K562 (cell line): ENCODE results near the gene LONRF2. TPM values are rescaled to one million over a fixed set of nuclear protein-coding genes. Genes with fewer than 3 reads are reported as not detected.

Source experiments
- CBFA2T3 ChIP-seq: fragments of 450-650 bp; IDR thresholded peaks from 2 replicates; pipeline ENCODE4 v1.6.1; 2017
- HCFC1 ChIP-seq: IDR thresholded peaks from 2 replicates; pipeline ENCODE4 v1.6.1; 2012; ENCODE audit warnings: low read depth, low read length, improper control_type of control experiment
- HNRNPK ChIP-seq: fragments of 200-400 bp; formaldehyde crosslinking; IDR thresholded peaks from one replicate; pipeline ENCODE4 v1.6.1; 2018; ENCODE audit warnings: mild to moderate bottlenecking, low read depth, low read length; ENCODE audit not compliant: poor library complexity, severe bottlenecking
- MTA3 ChIP-seq: fragments of 450-650 bp; formaldehyde crosslinking; IDR thresholded peaks from 2 replicates; pipeline ENCODE4 v1.6.1; 2017; ENCODE audit warnings: mild to moderate bottlenecking, borderline replicate concordance
- MYNN ChIP-seq, 2 experiments: sonication (generic); formaldehyde crosslinking in 1 of 2; IDR thresholded peaks; 2 replicates each; pipeline versions ENCODE4 v1.5.0 to v1.6.1; 2016 to 2020; ENCODE audit warnings: antibody characterized with exemption in 1 of 2, missing genetic modification reagents in 1 of 2
- POLR2A ChIP-seq: fragments of 450-650 bp; conservative IDR thresholded peaks from 2 replicates; pipeline ENCODE4 v1.6.1; 2016
- POLR2B ChIP-seq: fragments of 450-650 bp; IDR thresholded peaks from 2 replicates; pipeline ENCODE4 v1.6.1; 2018; ENCODE audit warnings: low read depth; ENCODE audit not compliant: partially characterized antibody
- RB1 ChIP-seq: fragments of 450-650 bp; IDR thresholded peaks from 2 replicates; pipeline ENCODE4 v1.6.1; 2017; ENCODE audit warnings: low read depth, mild to moderate bottlenecking
- RBM22 ChIP-seq: fragments of 200-400 bp; formaldehyde crosslinking; IDR thresholded peaks from 2 replicates; pipeline ENCODE4 v1.6.1; 2018; ENCODE audit warnings: low read length, low read depth; ENCODE audit not compliant: poor library complexity, severe bottlenecking
- SMARCA4 ChIP-seq: fragments of 450-650 bp; IDR thresholded peaks from 2 replicates; pipeline ENCODE4 v1.6.1; 2016
- TCF3 ChIP-seq: sonication (generic); formaldehyde crosslinking; IDR thresholded peaks from 2 replicates; pipeline ENCODE4 v1.4.0; 2020; ENCODE audit warnings: mild to moderate bottlenecking, missing genetic modification reagents
- polyA plus RNA-seq, 8 experiments: library from polyadenylated mRNA; depleted of rRNA in 4 of 8; stranded (reverse) in 5 of 8; unstranded in 3 of 8; fragments of >200 nt; fragmentation: Nextera tagmentation in 2 of 8; fragmentation: Illumina TruSeq in 1 of 8; extraction: Ambion mirVana in 2 of 8; extraction: Trizol in 1 of 8; gene quantifications; 2 replicates each; pipeline versions ENCODE4 v1.2.1 to v1.2.3, GENCODE V29; 2011 to 2014; ENCODE audit warnings: inconsistent platforms in 1 of 8, missing spikeins in 1 of 8
- total RNA-seq, 7 experiments: library from RNA; depleted of rRNA in 6 of 7; stranded (reverse); fragments of >200 nt in 6 of 7; fragmentation: Illumina TruSeq in 2 of 7; extraction: Trizol in 2 of 7; gene quantifications; 2 replicates each; pipeline versions ENCODE4 v1.2.1 to v1.2.3, GENCODE V29; 2011 to 2021; ENCODE audit warnings: low replicate concordance in 1 of 7
- TF ChIP-seq, protein P1 (sequence below): fragments of 450-650 bp; IDR thresholded peaks from 2 replicates; pipeline ENCODE4 v1.6.1; 2017; ENCODE audit warnings: antibody characterized with exemption, mild to moderate bottlenecking
- TF ChIP-seq, protein P2 (sequence below), 2 experiments: fragments of 450-650 bp; IDR thresholded peaks; 2 replicates each; pipeline ENCODE4 v1.6.1; 2016; ENCODE audit warnings: mild to moderate bottlenecking in 2 of 2, borderline replicate concordance in 1 of 2, low read depth in 1 of 2, moderate library complexity in 1 of 2

Gene LONRF2
- total and polyA plus RNA-seq, 9 of the 15 experiments (the other 6 are each of a cell fraction or from before 2014, with no cell fraction given): 0.35 to 5.0 (median 2.7) TPM

DNA sequence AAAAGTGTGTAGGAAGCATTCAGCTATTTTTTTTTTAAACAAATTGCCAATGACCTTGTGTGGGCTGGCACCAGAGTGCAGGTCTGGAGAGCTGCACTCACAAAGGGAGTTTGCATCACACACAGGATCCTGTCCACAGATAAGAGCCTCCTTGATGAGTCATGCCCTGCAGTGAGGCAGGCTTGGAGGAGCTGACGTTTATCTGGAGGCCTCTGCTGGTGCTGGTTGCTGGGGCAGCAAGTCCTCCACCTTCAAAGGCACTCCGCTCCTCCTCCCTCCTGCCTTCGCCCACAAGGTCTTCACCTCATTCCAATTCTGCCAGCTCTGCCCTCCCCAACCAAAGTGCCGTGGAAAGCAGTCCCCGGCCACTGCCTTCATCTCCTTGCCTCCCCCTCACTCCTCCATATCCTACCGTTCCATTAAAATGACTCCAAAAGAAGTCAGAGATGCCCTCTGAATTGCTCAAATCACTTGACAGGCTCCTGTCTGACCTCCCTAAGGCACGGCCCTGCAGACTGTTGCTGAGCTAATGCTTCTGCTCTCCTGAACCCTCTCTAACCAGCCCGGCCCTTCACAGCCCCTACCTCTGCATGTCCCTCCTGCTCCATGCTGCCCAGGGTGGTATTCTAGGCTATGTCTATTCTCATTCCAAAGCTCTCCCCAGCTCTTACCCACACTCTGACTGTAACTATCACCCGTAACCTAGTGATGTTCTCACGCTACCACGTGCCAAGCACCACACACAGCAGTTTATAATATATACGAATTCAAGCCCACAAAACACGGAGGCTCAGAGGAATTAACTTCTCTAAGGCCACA, 30.9 kb downstream of the LONRF2 start (continued):
- TF ChIP-seq MTA3 (peak; percentile 87; the same call in 1 of the 2 replicates), MYNN (IDR thresholded peaks at IDR 0.05) (peak; percentile 90), MYNN (CRISPR knock-in tag; IDR thresholded peaks at IDR 0.05) (no peak), HNRNPK (no peak), RBM22 (no peak), SMARCA4 (peak; percentile 98), POLR2A (peak; percentile 54), HCFC1 (no peak), TCF3 (CRISPR knock-in tag) (peak; percentile 79), CBFA2T3 (peak; percentile 92), POLR2B (no peak), RB1 (0 out of 2 replicates have a peak, but pooled peaks have one; percentile 22)
- TF ChIP-seq, protein P1, sequence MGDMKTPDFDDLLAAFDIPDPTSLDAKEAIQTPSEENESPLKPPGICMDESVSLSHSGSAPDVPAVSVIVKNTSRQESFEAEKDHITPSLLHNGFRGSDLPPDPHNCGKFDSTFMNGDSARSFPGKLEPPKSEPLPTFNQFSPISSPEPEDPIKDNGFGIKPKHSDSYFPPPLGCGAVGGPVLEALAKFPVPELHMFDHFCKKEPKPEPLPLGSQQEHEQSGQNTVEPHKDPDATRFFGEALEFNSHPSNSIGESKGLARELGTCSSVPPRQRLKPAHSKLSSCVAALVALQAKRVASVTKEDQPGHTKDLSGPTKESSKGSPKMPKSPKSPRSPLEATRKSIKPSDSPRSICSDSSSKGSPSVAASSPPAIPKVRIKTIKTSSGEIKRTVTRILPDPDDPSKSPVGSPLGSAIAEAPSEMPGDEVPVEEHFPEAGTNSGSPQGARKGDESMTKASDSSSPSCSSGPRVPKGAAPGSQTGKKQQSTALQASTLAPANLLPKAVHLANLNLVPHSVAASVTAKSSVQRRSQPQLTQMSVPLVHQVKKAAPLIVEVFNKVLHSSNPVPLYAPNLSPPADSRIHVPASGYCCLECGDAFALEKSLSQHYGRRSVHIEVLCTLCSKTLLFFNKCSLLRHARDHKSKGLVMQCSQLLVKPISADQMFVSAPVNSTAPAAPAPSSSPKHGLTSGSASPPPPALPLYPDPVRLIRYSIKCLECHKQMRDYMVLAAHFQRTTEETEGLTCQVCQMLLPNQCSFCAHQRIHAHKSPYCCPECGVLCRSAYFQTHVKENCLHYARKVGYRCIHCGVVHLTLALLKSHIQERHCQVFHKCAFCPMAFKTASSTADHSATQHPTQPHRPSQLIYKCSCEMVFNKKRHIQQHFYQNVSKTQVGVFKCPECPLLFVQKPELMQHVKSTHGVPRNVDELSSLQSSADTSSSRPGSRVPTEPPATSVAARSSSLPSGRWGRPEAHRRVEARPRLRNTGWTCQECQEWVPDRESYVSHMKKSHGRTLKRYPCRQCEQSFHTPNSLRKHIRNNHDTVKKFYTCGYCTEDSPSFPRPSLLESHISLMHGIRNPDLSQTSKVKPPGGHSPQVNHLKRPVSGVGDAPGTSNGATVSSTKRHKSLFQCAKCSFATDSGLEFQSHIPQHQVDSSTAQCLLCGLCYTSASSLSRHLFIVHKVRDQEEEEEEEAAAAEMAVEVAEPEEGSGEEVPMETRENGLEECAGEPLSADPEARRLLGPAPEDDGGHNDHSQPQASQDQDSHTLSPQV: peak; percentile 89
- TF ChIP-seq, protein P2, sequence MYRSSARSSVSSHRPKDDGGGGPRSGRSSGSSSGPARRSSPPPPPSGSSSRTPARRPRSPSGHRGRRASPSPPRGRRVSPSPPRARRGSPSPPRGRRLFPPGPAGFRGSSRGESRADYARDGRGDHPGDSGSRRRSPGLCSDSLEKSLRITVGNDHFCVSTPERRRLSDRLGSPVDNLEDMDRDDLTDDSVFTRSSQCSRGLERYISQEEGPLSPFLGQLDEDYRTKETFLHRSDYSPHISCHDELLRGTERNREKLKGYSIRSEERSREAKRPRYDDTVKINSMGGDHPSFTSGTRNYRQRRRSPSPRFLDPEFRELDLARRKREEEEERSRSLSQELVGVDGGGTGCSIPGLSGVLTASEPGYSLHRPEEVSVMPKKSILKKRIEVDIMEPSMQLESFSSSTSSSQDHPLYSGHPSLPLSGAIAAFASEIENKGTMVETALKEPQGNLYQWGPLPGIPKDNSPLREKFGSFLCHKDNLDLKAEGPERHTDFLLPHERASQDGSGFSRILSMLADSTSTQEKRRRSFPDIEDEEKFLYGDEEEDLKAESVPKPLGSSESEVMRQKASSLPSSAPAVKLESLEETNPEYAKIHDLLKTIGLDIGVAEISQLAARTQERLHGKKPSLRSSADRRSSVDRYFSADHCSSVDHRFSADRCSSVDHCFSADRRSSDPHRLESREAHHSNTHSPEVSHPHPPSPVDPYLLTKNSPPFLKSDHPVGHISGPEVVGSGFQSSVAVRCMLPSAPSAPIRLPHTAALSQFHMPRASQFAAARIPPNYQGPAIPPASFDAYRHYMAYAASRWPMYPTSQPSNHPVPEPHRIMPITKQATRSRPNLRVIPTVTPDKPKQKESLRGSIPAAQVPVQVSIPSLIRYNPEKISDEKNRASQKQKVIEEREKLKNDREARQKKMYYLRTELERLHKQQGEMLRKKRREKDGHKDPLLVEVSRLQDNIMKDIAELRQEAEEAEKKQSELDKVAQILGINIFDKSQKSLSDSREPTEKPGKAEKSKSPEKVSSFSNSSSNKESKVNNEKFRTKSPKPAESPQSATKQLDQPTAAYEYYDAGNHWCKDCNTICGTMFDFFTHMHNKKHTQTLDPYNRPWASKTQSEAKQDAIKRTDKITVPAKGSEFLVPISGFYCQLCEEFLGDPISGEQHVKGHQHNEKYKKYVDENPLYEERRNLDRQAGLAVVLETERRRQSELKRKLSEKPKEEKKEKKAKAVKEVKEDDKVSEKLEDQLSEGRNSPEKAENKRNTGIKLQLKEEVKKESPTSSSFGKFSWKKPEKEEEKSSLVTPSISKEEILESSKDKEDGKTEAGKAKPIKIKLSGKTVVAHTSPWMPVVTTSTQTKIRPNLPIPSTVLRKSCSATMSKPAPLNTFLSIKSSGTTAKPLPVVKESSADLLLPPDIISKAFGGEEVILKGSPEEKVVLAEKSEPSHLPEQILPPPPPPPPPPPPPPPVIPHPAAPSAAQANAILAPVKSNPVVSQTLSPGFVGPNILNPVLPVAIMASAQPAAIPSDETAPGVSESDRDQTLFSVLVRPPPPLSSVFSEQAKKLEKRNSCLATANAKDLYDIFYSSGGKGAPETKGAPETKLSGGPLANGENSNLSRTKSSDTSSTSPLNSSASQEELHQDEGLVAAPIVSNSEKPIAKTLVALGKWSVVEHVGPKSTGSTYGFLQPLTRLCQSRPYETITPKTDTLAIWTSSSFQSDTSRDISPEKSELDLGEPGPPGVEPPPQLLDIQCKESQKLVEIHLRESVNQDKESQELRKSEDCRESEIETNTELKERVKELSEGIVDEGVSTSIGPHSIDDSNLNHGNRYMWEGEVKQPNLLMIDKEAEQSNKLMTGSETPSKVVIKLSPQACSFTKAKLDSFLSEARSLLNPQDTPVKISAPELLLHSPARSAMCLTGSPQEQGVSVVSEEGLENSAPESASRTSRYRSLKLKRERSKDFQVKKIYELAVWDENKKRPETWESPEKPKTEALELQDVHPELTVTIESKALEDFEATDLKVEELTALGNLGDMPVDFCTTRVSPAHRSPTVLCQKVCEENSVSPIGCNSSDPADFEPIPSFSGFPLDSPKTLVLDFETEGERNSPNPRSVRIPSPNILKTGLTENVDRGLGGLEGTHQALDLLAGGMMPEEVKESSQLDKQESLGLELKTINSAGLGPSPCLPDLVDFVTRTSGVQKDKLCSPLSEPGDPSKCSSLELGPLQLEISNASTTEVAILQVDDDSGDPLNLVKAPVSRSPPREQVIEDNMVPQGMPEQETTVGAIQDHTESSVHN (IDR thresholded peaks at IDR 0.05; ENCODE audit: borderline replicate concordance in 1 of 2, low read depth in 1 of 2): peak in 1 of 2 experiments; percentile 94; a peak in 2 of 4 replicates
